Gastrocnemius medialis (tissue), 4 donors: ENCODE results near the gene VWA3B.

Source experiments
- CTCF ChIP-seq, 5 experiments: fragments of 450-650 bp in 3 of 5; fragments of 200-600 bp in 2 of 5; sonication (generic) in 2 of 5; IDR thresholded peaks in 4 of 5; conservative IDR thresholded peaks in 1 of 5; 1 replicate in 4 of 5; 2 replicates in 1 of 5; pipeline ENCODE4 v1.5.1; 2016 to 2019; ENCODE audit warnings: antibody characterized with exemption in 5 of 5, mild to moderate bottlenecking in 3 of 5, moderate library complexity in 3 of 5
- POLR2A ChIP-seq, 2 donors: fragments of 450-650 bp; IDR thresholded peaks; one replicate each; pipeline ENCODE4 v1.6.1; 2017; ENCODE audit warnings: antibody characterized with exemption in 2 of 2, mild to moderate bottlenecking in 2 of 2, moderate library complexity in 2 of 2

DNA sequence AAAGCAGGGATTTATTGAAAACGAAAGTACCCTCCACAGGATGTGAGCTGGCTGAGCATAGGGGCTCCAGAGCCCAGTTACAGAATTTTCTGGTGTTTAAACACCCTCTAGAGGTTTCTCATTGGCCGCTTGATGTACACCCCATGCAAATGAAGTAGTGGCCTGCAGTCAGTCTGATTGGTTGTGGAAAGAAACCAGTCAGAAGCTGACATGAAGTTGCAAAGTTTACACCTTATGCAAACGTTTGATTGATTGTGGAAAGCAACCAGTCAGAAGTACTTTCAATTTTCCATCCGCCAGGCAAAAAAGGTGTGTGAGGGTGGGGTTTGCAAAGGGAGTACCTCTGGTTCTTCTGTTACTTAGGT is 62.3 kb downstream of the VWA3B start:
- TF ChIP-seq CTCF (IDR thresholded peaks at IDR 0.05 in 4 of 5, conservative IDR thresholded peaks at IDR 0.05 in 1 of 5) (no peak), POLR2A (IDR thresholded peaks at IDR 0.05) (no peak)
